KMS-11 (cell line): Measurements from ENCODE around the gene OR5K2.

Experiments used
- H2AFZ ChIP-seq: fragments of 200-600 bp; sonication (generic); 2 replicates; pipeline ENCODE4 v1.6.1; 2016; ENCODE audit warnings: antibody characterized with exemption, mixed run types, low read depth
- H3K27ac ChIP-seq: fragments of 200-600 bp; sonication (generic); 2 replicates; pipeline ENCODE4 v1.6.1; 2016; ENCODE audit warnings: mild to moderate bottlenecking, mixed run types
- H3K27me3 ChIP-seq: fragments of 200-600 bp; sonication (generic); 2 replicates; pipeline ENCODE4 v1.6.1; 2017; ENCODE audit warnings: mild to moderate bottlenecking, low read depth, mixed run types, moderate library complexity; ENCODE audit not compliant: insufficient read depth
- H3K36me3 ChIP-seq: fragments of 200-600 bp; sonication (generic); 2 replicates; pipeline ENCODE4 v1.6.1; 2017; ENCODE audit warnings: mild to moderate bottlenecking, mixed run types; ENCODE audit not compliant: insufficient read depth
- H3K4me1 ChIP-seq: fragments of 200-600 bp; sonication (generic); 2 replicates; pipeline ENCODE4 v1.6.1; 2016; ENCODE audit warnings: mild to moderate bottlenecking, low read depth, mixed run types; ENCODE audit not compliant: poor library complexity, severe bottlenecking
- H3K4me2 ChIP-seq: fragments of 200-600 bp; sonication (generic); 2 replicates; pipeline ENCODE4 v1.7.0; 2016; ENCODE audit warnings: mild to moderate bottlenecking, mixed run types
- H3K4me3 ChIP-seq: fragments of 200-600 bp; sonication (generic); IDR thresholded peaks from 2 replicates; pipeline ENCODE4 v1.6.1; 2017; ENCODE audit warnings: low read depth, low read length, mixed read lengths; ENCODE audit not compliant: insufficient read depth
- H3K79me2 ChIP-seq: fragments of 200-600 bp; sonication (generic); 2 replicates; pipeline ENCODE4 v1.6.1; 2016; ENCODE audit warnings: low read depth, mixed run types; ENCODE audit not compliant: insufficient read depth
- H3K9ac ChIP-seq: fragments of 200-600 bp; sonication (generic); 2 replicates; pipeline ENCODE4 v1.6.1; 2016; ENCODE audit warnings: mild to moderate bottlenecking, mixed run types
- H4K20me1 ChIP-seq: fragments of 200-600 bp; sonication (generic); 2 replicates; pipeline ENCODE4 v1.6.1; 2016; ENCODE audit warnings: mild to moderate bottlenecking, mixed run types; ENCODE audit not compliant: insufficient read depth
- TF ChIP-seq, protein P1 (sequence below): fragments of 200-600 bp; sonication (generic); conservative IDR thresholded peaks from 2 replicates; pipeline ENCODE4 v1.6.1; 2017; ENCODE audit warnings: low read depth, mild to moderate bottlenecking, antibody characterized with exemption, low read length, moderate library complexity, mixed read lengths

The OR5K2 gene

DNA sequence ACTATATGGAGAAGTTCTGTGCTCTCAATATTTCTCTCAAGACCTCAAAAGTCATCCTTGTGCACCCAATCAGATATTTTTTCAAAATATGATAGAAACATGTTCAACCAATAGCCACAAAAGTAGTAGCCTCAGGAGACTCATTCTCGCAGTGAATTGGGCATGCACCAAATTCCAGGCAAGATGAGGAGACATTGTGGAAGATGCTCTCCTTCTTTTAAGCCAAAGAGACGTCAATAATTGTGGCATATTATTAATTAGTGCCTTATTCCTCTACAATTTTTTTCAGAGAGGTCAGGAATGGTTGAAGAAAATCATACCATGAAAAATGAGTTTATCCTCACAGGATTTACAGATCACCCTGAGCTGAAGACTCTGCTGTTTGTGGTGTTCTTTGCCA is at the start of gene OR5K2:
Gene OR5K2, plus strand, starts transcription at position 301 of the 400 bp plus-strand sequence. Its CDS starts 0 bp downstream, at position 301.
- TF ChIP-seq, protein P1, sequence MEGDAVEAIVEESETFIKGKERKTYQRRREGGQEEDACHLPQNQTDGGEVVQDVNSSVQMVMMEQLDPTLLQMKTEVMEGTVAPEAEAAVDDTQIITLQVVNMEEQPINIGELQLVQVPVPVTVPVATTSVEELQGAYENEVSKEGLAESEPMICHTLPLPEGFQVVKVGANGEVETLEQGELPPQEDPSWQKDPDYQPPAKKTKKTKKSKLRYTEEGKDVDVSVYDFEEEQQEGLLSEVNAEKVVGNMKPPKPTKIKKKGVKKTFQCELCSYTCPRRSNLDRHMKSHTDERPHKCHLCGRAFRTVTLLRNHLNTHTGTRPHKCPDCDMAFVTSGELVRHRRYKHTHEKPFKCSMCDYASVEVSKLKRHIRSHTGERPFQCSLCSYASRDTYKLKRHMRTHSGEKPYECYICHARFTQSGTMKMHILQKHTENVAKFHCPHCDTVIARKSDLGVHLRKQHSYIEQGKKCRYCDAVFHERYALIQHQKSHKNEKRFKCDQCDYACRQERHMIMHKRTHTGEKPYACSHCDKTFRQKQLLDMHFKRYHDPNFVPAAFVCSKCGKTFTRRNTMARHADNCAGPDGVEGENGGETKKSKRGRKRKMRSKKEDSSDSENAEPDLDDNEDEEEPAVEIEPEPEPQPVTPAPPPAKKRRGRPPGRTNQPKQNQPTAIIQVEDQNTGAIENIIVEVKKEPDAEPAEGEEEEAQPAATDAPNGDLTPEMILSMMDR: no peak
- no peak within 1 kb of the TSS for H3K9ac ChIP-seq
- no peak within 1 kb of the TSS for H3K27ac ChIP-seq
- no peaks in the 10 kb centered on the region for H3K4me1 ChIP-seq
- no peaks in the 10 kb centered on the region for H3K36me3 ChIP-seq
- no peaks in the 10 kb centered on the region for H3K27me3 ChIP-seq
- no peak within 1 kb of the TSS for H3K4me2 ChIP-seq
- H2AFZ ChIP-seq: no peak within 1 kb of the TSS
- no peaks in the 10 kb centered on the region for H3K79me2 ChIP-seq
- H4K20me1 ChIP-seq: no peaks in the 10 kb centered on the region
- H3K4me3 ChIP-seq: no peak within 1 kb of the TSS

DNA sequence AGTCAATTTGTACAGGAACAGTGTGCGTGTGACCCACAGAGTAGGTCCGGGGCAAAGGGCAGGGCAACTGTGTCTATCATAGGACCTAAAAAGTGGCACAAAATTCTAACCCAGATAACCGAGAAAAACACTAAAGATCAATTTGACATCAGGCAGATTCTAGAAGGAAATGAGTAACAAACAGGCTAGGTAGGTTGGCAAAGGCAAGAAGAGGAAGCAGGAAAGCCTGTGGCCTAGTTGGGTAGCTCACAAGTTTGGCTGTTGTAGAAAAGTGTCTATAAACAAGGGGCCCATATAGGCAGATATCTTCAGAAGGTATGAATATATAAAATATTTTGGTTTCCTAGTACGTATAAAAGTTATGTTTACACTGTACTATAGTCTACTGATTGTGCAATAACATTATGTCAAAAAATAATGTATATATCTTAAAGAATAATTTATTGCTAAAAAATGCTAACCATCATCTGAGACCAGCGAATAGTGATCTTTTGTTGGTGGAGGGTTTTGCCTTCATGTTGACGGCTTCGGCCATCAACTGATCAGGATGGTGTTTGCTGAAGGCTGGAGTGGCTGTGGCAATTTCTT is 47.8 kb upstream of the OR5K2 start:
- Histone ChIP-seq H3K36me3 (no peaks in the 10 kb centered on the region), H3K4me2 (no peak overlapping the region), H3K79me2 (no peaks in the 10 kb centered on the region), H2AFZ (no peak overlapping the region), H3K4me3 (no peak overlapping the region), H3K27ac (no peak overlapping the region), H3K9ac (no peak overlapping the region), H4K20me1 (no peaks in the 10 kb centered on the region), H3K27me3 (no peaks in the 10 kb centered on the region), H3K4me1 (peaks cover 54% of the 10 kb centered on the region)
- TF ChIP-seq, protein P1: no peak

DNA sequence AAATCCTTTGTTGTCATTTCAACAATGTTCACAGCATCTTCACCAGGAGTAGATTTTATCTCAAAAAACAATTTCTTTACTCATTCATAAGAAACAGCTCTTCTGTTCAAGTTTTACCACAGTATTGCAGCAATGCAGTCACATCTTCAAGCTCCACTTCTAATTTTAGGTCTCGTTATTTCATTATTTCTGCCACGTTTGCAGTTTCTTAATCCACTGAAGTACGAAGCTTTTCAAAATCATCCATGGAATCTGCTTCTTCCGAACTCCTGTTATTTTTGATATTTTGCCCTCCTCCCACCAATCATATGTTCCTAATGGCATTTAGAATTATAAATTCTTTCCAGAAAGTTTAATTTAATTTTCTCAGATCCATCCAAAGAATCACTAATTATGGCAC is 47.1 kb upstream of the OR5K2 start:
- no peak overlapping the region; the same call in 1 of the 2 replicates for H2AFZ ChIP-seq
- no peak overlapping the region for H3K9ac ChIP-seq

DNA sequence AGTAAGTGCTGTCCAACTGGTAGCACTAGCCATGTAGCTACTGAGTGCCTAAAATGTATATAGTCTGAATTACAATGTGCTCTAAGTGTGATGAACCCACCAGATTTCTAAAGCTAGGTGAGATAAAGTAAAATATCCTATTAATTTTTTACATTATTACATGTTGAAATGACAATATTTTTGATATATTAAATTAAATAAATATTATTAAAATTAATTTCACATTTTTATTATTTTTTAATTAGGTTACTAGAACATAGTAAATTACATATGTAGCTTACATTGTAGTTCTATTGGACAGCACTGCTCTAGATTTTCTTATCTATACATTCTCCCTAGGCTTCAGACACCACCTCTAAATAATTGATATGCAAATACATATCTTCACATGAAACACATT is 43.7 kb upstream of the OR5K2 start:
- TF ChIP-seq, protein P1: no peak
- Histone ChIP-seq H4K20me1 (no peaks in the 10 kb centered on the region), H2AFZ (no peak overlapping the region), H3K4me2 (no peak overlapping the region), H3K36me3 (no peaks in the 10 kb centered on the region), H3K4me3 (no peak overlapping the region), H3K4me1 (peaks cover 20% of the 10 kb centered on the region), H3K79me2 (no peaks in the 10 kb centered on the region), H3K27ac (no peak overlapping the region), H3K9ac (no peak overlapping the region), H3K27me3 (no peaks in the 10 kb centered on the region)

More for the DNA sequence above, 47.1 kb upstream of the OR5K2 start:
- Histone ChIP-seq H3K27ac (no peak overlapping the region), H4K20me1 (no peaks in the 10 kb centered on the region), H3K4me2 (0 out of 2 replicates have a peak overlapping the region, but pooled peaks have one; percentile 5), H3K79me2 (no peaks in the 10 kb centered on the region), H3K27me3 (no peaks in the 10 kb centered on the region), H3K36me3 (no peaks in the 10 kb centered on the region), H3K4me3 (no peak overlapping the region), H3K4me1 (peaks cover 54% of the 10 kb centered on the region)
- TF ChIP-seq, protein P1: no peak
